ENCODE data around the gene ADPGK.

DNA sequence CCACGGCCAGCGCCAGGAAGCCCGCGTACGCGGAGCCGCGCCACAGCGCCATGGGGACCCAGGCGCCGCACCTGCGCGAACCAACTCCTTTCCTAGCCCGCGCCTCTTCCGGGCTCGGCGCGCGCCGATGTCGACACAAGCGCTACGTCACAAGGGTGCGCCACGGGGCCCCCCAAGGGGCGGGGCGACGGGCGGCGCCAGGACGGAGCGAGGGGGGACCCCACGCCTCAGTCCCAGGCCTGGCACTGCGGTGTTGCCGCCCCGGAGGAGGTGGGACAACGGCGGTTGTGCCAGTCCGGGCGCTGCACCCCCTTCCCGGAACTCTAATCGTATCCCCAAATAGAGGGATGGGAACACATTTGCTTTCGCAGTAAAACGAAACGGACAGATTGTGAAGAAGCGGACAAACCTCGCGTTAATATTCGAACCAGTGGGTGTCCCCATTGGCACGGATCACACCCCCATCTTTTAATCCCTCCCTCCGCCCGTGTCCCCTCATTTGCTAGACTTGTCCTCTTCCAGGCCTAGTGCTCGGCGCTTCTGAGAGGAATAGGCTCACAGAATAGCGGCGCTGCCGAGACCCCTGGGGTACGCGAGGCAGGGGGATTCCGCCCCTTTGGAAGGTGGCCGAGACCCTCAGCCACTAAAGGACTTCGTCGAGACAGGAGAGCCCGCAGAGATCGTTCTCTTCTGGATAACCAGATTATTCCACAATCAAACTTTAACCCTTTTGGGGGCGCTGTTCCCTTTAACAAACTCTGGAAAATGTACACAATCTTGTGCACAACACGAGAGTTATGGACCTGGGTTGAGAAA is at the start of gene ADPGK:
- TF ChIP-seq, protein P1, sequence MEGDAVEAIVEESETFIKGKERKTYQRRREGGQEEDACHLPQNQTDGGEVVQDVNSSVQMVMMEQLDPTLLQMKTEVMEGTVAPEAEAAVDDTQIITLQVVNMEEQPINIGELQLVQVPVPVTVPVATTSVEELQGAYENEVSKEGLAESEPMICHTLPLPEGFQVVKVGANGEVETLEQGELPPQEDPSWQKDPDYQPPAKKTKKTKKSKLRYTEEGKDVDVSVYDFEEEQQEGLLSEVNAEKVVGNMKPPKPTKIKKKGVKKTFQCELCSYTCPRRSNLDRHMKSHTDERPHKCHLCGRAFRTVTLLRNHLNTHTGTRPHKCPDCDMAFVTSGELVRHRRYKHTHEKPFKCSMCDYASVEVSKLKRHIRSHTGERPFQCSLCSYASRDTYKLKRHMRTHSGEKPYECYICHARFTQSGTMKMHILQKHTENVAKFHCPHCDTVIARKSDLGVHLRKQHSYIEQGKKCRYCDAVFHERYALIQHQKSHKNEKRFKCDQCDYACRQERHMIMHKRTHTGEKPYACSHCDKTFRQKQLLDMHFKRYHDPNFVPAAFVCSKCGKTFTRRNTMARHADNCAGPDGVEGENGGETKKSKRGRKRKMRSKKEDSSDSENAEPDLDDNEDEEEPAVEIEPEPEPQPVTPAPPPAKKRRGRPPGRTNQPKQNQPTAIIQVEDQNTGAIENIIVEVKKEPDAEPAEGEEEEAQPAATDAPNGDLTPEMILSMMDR (conservative IDR thresholded peaks at IDR 0.05; ENCODE audit: low read depth, low read length), result peak; percentile 72
- TF ChIP-seq EZH2 (IDR thresholded peaks at IDR 0.05; ENCODE audit: borderline replicate concordance, low read depth, low read length, poor library complexity, severe bottlenecking), result no peak

Data from A673 (cell line).